Stimulated activated CD4-positive, alpha-beta T cell treated with anti-CD3 and anti-CD28 coated beads, Interleukin-2, amount 100 ng/mL, for 48 hours (primary cell): ENCODE results near the gene CCDC97.

Experiments
- DNase-seq, 2 donors: peaks; one replicate each; pipeline ENCODE4 v3.0.0-alpha.2; 2020

CCDC97 gene

DNA sequence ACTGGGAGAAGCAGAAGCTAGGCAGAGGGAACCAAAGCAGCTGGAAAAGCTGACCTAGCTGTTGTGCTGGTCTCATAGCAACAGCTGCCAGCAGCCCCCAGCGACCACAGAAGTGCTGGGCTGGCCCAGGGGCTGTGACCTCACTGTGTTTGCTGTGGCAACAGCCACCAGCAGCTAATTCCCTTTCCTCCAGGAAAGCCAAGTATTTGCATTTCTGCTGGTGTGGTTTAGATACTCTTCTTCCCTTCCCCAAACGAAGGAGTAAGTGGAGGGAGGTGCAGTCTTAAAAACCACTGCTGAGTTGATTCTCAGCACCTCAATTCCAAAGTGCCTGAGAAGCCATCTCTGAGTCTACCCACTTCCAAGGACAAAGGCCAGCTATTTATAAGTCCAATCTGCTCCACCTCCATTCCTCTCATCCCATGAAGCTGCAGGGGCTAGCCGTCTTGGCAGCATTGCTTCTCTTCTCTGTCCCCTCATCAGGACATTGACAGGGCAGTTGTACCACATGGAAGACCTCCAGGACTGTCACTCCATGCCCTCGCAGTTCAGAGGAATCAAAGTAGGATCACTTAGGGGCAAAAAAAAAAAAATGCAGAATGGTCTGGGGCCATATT, 11.5 kb upstream of the CCDC97 start:
- no peak for DNase-seq

DNA sequence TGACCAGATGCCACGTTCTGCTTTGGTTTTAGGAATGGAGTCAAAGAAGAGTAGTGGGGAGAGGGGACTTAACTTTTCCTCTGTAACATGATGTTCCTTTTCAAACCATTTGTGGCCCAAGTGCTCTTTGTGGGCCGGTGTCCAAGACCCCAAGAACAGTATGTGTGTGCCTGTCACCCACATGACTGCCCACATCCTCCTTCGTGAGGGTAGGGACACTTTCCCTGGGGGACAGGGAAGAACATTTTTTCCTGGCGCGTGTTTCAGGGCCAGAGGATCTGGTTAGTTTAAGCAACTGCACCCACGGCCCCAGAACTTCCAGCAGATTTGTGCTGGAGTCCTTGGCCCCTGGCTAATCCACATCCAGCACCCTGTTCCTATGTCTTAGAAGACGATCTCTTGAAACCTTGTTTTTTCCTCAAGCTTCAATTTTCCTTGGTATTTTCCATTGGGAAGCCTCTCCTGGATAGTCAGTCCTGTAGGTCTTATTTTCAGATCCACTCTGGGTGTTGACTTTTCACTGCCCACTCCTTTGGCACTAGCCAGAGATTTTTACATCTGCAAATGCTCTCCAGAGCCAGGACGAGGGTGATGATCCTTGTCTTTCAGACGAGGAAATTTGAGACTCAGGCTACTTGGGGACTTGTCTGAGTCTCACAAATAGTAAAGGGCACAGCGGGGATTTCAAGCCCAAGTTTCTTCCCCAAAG, 10.8 kb upstream of the CCDC97 start:
- no peak for DNase-seq

DNA sequence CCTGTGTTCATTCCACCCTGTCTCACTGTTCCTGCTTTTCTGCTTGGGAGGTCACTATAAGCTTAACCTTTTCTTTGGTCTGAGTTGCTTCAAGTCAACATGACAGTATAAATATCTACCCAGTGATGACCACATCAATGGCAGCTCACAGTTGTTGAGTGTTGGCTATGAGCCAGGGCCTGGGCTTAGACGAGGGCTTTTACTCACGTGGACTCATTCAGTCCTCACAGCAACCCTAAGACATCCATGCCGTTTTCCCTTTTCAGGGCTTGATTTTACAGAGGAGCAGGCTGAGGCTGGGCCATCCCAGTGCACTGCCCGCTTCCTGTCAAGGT, 10.2 kb upstream of the CCDC97 start:
- DNase-seq: no peak

DNA sequence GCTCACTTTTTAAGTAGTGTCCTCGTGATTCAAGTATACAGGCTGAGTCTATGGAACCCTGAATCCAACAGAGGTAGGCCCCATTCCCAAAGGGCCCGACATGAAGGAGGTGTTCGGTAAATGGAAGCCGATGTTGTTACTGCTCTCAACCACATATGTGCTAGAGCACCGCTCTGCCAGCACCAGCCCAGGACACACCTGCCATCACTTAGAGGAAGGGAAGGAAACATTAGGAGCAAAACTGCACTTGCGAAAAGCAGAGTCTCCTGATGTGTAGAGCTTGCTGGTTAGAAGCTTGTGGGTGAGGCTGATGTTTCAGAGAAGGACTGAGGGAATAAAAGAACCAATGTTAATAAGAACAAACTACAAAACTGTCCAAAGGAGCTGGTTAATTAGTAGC, 9.4 kb upstream of the CCDC97 start:
- DNase-seq: no peak

DNA sequence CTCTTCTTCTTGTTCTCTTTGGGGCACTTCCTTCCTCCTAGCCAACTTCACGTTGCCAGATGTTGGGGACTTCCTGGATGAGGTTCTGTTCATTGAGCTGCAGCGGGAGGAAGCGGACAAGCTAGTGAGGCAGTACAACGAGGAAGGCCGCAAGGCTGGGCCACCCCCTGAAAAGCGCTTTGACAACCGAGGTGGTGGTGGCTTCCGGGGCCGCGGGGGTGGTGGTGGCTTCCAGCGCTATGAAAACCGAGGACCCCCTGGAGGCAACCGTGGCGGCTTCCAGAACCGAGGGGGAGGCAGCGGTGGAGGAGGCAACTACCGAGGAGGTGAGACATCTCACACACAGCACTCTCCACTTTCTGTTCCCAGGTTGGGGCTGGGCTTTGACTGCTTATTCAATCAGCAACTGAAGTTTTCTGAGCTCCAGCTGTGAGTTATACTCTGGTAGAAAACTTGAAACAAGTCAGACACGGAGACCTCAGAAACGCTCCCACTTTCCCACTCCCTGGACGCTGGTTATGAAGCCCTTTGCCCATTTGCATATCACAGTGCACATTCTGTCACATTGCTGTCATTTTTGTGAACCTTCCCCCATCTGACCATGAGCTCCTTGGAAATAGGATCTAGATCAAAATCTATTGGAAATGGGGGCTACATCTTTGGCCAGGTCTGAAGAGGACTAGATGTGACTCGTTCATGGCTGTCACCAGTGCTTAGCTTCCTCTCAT, 7.2 kb upstream of the CCDC97 start:
- DNase-seq: peak in 1 of 2 donors; percentile 56

DNA sequence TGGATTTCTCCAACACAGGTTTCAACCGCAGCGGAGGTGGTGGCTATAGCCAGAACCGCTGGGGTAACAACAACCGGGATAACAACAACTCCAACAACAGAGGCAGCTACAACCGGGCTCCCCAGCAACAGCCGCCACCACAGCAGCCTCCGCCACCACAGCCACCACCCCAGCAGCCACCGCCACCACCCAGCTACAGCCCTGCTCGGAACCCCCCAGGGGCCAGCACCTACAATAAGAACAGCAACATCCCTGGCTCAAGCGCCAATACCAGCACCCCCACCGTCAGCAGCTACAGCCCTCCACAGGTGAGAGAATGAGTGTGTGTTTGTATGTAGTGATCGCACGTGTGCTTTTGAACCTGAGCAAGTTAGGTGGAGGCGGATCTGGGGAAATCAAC, 6.0 kb upstream of the CCDC97 start:
- no peak for DNase-seq

DNA sequence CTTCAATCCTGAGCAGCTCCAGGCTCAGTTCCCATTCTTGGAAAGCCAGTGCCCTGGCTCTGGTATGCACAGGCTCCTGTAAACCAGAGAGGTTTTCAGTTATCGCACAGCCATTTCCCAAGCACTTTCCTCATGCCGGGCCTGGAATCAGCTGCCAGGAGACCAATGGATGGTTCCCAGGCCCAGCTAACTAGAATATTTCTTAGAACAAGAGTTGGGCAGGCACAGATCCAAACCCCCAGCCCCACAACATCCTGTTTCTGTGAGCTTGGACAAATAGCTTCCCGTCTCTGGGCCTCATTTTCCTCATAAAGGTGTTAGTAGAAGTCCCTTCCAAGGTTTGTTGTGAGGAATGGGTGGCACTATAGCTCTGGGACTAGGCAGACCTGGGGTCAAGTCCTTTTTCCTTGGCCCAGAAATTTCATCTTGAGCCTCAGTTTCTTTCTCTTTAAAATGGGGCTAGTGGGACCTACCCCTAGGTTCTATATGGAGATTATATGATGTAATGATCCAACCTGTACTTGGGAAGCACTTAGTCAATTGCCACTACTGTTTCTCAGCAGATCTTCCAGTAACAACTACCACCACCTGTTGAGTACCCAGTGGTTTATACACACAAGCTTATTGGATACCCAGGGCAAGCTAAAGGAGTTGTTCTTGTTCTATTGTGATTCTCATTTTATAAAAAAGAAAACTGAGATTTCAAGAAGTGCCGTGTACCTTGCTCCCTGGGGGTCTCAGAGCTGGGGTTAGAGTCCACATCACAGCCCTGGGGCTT, 5.1 kb upstream of the CCDC97 start:
- no peak for DNase-seq

DNA sequence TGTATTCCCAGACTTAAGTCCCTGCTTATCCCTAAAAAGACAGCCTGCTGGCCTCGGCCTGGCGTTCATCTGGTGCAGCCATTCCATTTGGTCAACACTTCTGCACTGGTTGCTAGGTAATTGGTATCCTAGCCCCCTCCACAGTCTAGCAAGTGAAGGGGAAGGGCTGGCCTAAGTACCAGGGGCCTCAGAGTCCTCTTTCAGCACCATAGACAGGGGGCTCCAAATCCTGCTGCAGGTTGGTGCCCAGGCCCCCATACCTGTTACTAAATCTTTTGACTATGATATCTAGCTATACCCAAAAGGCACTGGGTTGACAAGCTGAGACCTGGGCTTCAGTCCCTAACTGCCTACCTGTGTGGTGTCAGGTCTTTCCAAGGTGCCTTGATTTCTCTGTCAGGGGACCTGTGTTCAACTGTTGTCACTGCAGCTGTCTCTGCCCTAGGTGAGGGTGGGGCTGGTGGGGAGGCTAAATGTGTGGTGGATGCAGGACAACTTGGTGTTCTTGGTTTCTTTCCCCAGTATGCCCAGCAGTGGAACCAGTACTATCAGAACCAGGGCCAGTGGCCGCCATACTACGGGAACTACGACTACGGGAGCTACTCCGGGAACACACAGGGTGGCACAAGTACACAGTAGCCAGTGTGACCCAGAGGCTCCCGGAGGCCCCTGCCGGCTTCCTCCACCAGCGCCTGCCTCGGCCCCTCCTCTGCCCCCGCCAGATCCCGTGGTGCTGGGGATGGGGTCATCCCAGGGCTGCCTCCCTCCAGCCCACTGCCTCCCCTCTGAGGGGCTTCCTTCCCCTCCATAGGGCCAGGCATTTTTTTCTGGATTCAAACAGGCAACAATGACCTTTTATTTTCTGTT, 3.8 kb upstream of the CCDC97 start:
- no peak for DNase-seq

DNA sequence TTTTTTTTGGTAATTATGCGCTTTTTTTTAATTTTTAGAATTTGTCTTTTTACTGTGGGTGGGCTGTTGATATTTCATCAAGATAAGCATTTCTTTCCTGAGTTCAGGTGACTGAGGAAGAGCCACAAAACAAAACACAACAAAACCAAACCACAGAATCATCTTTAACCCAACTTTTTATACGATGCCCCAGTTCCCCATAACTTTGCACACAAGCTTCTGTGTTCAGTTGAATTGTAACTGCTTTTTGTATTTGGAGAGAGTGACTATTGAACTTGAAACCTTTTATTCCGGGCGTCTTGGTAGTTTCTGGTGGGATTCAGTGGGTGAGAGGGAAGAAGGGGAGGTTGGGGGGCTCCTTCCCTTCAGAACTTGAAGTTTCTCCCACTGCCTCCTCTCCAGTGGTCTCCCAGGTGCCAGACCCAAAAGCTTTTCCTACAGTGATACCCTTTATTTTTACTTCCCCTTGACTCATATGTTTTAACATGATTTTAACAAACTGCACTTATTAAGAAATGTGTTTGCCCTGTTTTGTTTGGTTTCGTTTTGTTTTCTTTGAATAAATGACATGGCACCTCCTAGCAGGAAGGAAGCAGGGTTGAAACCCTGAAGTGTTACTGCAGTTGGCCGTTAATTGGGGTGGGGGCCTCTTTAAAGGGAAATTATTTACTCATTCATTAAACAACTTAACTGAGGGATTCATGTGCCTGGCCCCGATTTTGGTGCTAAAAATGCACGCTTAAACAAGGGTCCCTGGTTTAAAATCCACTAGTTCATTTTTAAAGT, 2.7 kb upstream of the CCDC97 start:
- DNase-seq: no peak

DNA sequence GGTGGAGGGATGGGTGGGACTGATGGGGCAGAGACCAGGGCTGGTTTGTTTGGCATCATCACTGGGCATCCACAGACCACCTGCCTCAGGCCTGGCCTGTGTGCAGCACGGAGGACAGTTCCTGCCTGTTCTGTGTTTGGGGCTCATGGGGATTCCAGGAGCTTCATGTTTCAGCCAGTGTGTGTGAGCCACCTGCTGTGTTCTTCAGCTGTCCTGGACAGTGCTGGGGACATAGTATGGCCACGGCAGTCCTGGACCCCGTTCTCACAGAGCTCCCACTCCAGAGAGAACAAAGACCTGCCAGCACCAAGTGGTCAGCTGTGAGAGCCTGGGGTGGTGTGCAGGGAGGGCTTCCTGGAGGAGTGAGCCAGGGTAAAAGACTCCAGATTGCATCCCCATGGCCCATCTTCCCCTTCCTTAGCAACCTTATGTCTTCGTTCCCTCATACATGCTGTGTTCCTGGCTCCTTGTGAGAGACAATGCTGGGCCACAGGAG, 2.0 kb upstream of the CCDC97 start:
- DNase-seq: no peak

DNA sequence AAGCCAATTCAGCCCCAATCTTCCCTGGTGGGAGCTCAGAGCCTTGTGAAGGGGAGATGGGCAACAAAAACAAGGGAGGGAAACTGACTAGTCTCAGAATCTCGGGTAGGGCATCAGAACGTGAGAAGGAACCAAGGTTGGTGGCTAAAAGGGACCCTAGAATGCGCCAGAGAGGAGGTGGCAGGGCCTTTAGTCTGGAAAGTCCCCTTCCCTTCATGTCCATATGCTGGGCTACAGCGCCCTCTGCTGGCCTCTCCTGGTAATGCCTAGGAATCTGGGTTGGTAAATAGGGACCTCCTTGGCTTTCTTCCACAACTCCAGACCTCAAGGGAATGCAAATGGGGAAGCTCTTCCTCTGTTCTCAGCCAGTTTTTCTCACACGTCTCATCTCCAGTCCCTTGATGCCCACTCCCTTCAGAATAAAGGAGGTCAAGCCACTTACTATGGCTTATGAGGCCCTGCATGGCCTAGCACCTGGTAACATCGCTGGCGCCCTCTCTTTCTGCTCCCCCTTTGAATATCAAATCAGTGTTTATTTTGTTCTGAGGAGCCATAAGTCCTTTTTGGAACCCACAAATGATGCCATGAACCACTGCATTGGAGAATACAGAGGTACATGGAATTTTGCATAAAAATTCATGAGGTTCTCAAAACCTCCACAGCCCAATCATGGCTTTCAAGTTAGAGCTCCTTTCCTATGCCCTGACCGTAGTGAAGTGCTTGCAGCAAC, 1.4 kb upstream of the CCDC97 start:
- DNase-seq: peak; percentile 96 to 97

DNA sequence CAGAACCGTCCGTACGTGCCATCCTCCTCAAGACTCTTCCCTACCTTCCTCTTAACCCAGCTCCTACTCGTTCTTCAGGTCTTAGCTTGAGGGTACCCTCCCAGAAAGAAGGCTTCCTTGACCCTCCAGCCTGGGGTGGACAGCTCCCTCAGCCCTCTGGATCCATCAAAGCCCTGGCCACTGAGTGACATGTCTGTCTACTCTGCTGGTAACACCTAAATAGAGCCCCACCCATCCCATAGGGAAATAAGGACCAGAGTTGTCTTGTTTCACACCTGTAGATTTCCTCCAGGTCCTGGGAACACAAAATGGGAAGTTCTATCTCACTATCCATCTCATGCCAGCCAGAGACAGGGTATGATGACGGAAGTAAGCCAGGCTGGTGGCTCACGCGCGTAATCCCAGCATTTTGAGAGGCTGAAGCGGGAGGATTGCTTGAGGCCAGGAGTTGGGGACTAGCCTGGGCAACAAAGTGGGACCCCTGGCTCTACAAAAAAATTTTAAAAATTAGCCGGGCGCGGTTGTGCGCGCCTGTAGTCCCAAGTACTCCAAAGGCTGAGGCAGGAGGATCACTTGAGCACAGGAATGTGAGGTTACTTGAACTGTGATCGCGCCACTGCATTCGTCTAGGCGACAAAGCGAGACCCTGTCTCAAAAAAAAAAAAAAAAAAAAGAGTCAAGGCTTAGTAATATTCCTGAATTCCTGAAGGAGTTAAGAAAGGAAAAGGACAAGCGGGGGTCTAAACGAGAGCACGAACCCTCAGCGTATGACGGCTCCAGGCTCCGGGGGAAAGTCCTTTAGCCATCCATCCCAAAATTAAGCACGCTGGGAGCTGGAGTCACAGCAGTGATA, 566 bp upstream of the CCDC97 start:
- DNase-seq: no peak

DNA sequence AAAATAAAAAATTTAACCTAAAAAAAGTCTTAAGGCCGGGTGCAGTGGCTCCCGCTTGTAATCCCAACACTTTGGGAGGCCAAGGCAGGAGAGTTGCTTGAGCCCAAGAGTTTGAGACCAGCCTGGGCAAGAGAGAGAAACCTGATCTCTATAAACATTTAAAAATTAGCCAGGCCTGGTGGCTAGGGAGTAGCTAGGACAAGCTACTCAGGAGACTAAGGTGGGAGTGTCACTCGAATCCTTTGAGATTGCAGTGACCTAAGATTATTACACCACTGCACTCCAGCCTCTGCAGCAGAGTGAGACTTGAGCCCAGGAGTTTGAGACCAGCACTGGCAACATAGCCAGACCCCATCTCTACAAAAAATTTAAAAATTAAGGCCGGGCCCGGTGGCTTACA, 1.1 kb downstream of the CCDC97 start:
- no peak for DNase-seq

DNA sequence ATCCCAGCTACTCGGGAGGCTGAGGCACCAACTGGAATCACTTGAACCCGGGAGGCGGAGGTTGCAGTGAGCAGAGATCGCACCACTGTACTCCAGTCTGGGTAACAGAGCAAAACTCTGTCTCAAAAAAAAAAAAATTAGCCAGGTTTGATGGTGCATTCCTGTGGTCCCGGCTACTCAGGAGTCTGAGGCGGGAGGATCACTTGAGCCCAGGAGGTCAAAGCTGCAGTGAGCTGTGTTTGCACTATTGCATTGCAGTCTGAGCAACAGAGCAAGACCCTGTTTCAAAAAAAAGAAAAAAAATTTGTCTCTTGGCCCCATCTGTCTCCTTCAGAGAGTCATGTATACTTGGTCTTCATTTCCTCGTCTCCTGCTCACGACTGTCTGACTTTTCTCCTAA, 1.6 kb downstream of the CCDC97 start:
- DNase-seq: no peak

DNA sequence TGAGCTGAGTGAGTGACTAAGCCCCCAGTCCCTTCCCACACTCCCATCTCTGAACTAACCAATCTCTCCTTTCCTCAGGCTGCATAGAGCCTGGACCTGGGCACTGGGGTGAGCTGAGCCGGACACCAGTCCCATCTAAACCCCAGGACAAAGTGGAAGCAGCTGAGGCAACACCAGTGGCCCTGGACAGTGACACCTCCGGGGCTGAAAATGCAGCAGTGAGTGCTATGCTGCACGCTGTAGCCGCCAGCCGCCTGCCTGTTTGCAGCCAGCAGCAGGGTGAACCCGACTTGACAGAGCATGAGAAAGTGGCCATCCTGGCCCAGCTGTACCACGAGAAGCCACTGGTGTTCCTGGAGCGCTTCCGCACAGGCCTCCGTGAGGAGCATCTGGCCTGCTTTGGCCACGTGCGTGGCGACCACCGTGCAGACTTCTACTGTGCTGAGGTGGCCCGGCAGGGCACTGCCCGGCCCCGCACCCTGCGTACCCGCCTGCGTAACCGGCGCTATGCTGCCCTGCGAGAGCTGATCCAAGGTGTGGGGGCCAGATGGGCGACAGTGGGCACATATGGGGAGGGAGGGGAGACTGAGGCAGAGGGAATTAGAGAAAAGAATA, 6.4 kb downstream of the CCDC97 start:
- DNase-seq: no peak

DNA sequence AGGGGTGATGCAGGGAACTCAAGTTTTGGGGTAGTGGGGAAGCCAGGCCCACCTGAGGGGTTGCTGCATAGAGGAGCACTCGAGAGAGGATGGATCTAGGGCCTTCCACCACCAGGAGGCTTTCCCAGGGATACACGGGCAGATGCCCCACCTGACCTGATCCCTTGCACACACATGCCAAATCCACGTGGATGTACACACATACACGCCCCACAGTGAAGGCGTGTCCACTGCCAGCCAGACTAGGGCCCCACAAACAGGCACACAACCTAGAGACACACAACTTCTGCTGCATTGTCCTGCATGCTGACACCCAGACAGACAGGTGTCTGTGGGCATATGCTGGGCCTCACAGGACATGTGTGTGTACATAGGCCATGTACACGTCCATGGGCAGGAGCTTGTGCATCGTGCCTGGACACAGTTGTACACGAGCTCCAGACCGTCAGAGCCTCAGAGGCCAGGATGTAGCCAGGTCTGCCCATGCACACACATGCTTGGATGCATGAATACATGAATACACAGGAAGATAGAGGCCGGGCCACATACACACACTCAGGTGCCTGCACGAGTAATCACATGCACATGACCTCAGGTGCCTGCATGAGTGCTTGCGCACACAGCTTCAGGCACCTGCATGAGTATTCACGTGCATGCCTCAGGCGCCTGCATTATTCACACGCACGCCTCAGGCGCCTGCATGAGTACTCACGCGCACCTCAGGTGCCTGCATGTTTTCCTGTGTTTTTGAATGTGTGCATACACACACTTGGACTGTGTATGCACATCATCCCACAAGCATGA, 8.9 kb downstream of the CCDC97 start:
- no peak for DNase-seq

DNA sequence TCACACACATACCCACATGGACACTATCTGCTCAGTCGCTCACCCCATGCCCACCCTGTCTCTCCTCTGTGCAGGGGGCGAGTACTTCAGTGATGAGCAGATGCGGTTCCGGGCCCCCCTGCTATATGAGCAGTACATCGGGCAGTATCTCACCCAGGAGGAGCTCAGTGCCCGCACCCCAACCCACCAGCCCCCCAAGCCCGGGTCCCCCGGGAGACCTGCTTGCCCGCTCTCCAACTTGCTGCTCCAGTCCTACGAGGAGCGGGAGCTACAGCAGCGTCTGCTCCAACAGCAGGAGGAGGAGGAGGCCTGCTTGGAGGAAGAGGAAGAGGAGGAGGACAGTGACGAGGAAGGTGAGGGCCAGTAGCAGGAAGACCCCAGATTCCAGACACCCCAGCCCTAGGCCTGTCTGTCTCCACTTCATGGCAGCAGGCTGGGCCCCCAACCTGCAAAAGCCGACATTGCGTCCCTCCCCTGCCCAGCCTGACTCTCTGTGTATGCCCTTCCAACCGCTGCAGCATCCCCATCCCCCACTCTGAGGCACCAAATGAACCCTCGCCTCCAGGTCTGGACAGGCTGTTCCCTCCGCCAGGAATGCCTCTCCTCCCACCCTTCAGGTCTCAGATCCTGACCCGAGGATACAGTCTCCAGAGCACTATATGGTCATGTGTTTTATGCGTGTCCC, 9.7 kb downstream of the CCDC97 start:
- DNase-seq: no peak

DNA sequence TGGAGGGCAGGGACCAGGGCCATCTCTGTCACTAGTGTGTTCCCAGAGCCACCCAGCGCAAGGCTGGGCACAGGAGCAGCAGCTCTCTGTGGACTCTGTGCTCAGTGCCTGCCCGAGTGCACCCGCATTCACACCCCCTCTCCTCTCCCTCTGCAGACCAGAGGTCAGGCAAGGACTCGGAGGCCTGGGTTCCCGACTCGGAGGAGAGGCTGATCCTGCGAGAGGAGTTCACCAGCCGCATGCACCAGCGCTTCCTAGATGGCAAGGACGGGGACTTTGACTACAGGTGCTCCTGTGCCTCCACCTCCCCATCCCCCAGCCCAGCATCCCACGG, 10.2 kb downstream of the CCDC97 start:
- DNase-seq: no peak
